HepG2 (cell line): ENCODE data around the gene PAPOLA. TPM values are rescaled to one million over a fixed set of nuclear protein-coding genes. Genes with fewer than 3 reads are reported as not detected.
A peak's percentile ranks its signal among the peaks of the same experiment; 100 is the strongest.

Experiments used
- AGO2 ChIP-seq: fragments of 200-400 bp; formaldehyde crosslinking; optimal IDR thresholded peaks from 2 replicates; pipeline ENCODE3; 2017; ENCODE audit warnings: mild to moderate bottlenecking, low read depth, low read length, moderate library complexity
- CBX2 ChIP-seq, 2 experiments: fragments of 200-600 bp in 1 of 2; sonication (generic); formaldehyde crosslinking in 1 of 2; IDR thresholded peaks; 2 replicates each; pipeline versions ENCODE4 v1.7.0 to v1.8.1; 2018 to 2022; ENCODE audit warnings: low read depth in 2 of 2, low read length in 1 of 2, mild to moderate bottlenecking in 1 of 2, missing genetic modification reagents in 1 of 2
- ETV5 ChIP-seq: IDR thresholded peaks from 2 replicates; pipeline ENCODE4 v1.6.1; 2018; ENCODE audit warnings: missing biosample characterization, missing genetic modification reagents, inconsistent platforms, borderline replicate concordance
- FLYWCH1 ChIP-seq: sonication (generic); formaldehyde crosslinking; IDR thresholded peaks from 2 replicates; pipeline ENCODE4 v1.8.1; 2023; ENCODE audit warnings: mild to moderate bottlenecking, missing genetic modification reagents
- GTF3A ChIP-seq: sonication (generic); formaldehyde crosslinking; conservative IDR thresholded peaks from 2 replicates; pipeline ENCODE4 v1.4.0; 2020; ENCODE audit warnings: mild to moderate bottlenecking, missing genetic modification reagents
- HNRNPL ChIP-seq: fragments of 200-400 bp; formaldehyde crosslinking; IDR thresholded peaks from 2 replicates; pipeline ENCODE4 v1.6.1; 2017; ENCODE audit warnings: mild to moderate bottlenecking, low read depth, low read length
- MTA3 ChIP-seq: sonication (generic); formaldehyde crosslinking; IDR thresholded peaks from 2 replicates; pipeline ENCODE4 v1.4.0; 2020; ENCODE audit warnings: missing genetic modification reagents
- MYC ChIP-seq: sonication (generic); formaldehyde crosslinking; IDR thresholded peaks from 2 replicates; pipeline ENCODE4 v1.9.0; 2021; ENCODE audit warnings: missing genetic modification reagents, borderline replicate concordance
- NCOR1 ChIP-seq: fragments of 200-600 bp; sonication (generic); IDR thresholded peaks from 2 replicates; pipeline ENCODE4 v1.7.0; 2017; ENCODE audit warnings: antibody characterized with exemption, low read length, borderline replicate concordance
- ONECUT2 ChIP-seq: sonication (generic); formaldehyde crosslinking; IDR thresholded peaks from 2 replicates; pipeline ENCODE4 v1.4.0; 2020; ENCODE audit warnings: missing genetic modification reagents
- PATZ1 ChIP-seq: sonication (generic); formaldehyde crosslinking; IDR thresholded peaks from 2 replicates; pipeline ENCODE4 v1.4.0; 2020; ENCODE audit warnings: missing genetic modification reagents
- SRSF1 ChIP-seq: fragments of 200-400 bp; formaldehyde crosslinking; optimal IDR thresholded peaks from 2 replicates; pipeline ENCODE3; 2017; ENCODE audit warnings: mild to moderate bottlenecking, low read depth, low read length, moderate library complexity
- ZMAT5 ChIP-seq: sonication (generic); formaldehyde crosslinking; IDR thresholded peaks from 2 replicates; pipeline ENCODE4 v1.5.0; 2020; ENCODE audit warnings: mild to moderate bottlenecking, low read depth, missing genetic modification reagents, borderline replicate concordance
- ZMYM2 ChIP-seq: sonication (generic); formaldehyde crosslinking; IDR thresholded peaks from 2 replicates; pipeline ENCODE4 v1.8.0; 2022; ENCODE audit warnings: mild to moderate bottlenecking, missing genetic modification reagents
- ZNF30 ChIP-seq: sonication (generic); formaldehyde crosslinking; IDR thresholded peaks from 2 replicates; pipeline ENCODE4 v1.5.0; 2020; ENCODE audit warnings: mild to moderate bottlenecking, missing genetic modification reagents
- ZNF496 ChIP-seq: sonication (generic); formaldehyde crosslinking; IDR thresholded peaks from 2 replicates; pipeline ENCODE4 v1.8.1; 2023; ENCODE audit warnings: mild to moderate bottlenecking, moderate library complexity, missing genetic modification reagents; ENCODE audit not compliant: insufficient replicate concordance
- ZNF766 ChIP-seq: sonication (generic); formaldehyde crosslinking; IDR thresholded peaks from 2 replicates; pipeline ENCODE4 v1.5.0; 2020; ENCODE audit warnings: missing genetic modification reagents, borderline replicate concordance
- ZNF83 ChIP-seq: sonication (generic); formaldehyde crosslinking; IDR thresholded peaks from 2 replicates; pipeline ENCODE4 v1.4.0; 2020; ENCODE audit warnings: missing genetic modification reagents, mild to moderate bottlenecking, borderline replicate concordance
- ZSCAN21 ChIP-seq: sonication (generic); formaldehyde crosslinking; IDR thresholded peaks from 2 replicates; pipeline ENCODE4 v1.8.0; 2022; ENCODE audit warnings: mild to moderate bottlenecking, missing genetic modification reagents, moderate library complexity, borderline replicate concordance
- polyA plus RNA-seq, 8 experiments: library from polyadenylated mRNA; depleted of rRNA in 3 of 8; stranded (reverse) in 7 of 8; unstranded in 1 of 8; fragments of >200 nt; fragmentation: Illumina TruSeq in 4 of 8; extraction: Trizol in 4 of 8; gene quantifications; 2 replicates each; pipeline versions ENCODE4 v1.2.1 to v1.2.3, GENCODE V29; 2011 to 2016; ENCODE audit warnings: low read depth in 4 of 8, missing spikeins in 1 of 8, mixed read lengths in 1 of 8; ENCODE audit not compliant: insufficient read depth in 1 of 8
- total RNA-seq, 5 experiments: library from RNA; depleted of rRNA; stranded (reverse); fragments of >200 nt; fragmentation: Illumina TruSeq; extraction: Trizol; gene quantifications; 2 replicates each; pipeline ENCODE4 v1.2.3, GENCODE V29; 2016; ENCODE audit warnings: low read depth in 1 of 5
- TF ChIP-seq, protein P1 (sequence below): sonication (generic); formaldehyde crosslinking; IDR thresholded peaks from 2 replicates; pipeline ENCODE4 v1.9.0; 2022; ENCODE audit warnings: missing genetic modification reagents, mild to moderate bottlenecking, borderline replicate concordance
- TF ChIP-seq, protein P2 (sequence below): IDR thresholded peaks from 2 replicates; pipeline ENCODE4 v1.6.1; 2016; ENCODE audit warnings: low read depth, borderline replicate concordance
- TF ChIP-seq, protein P3 (sequence below): sonication (generic); formaldehyde crosslinking; conservative IDR thresholded peaks from 2 replicates; pipeline ENCODE4 v1.8.0; 2022; ENCODE audit warnings: low read depth, missing genetic modification reagents
- TF ChIP-seq, protein P4 (sequence below): sonication (generic); formaldehyde crosslinking; IDR thresholded peaks from 2 replicates; pipeline ENCODE4 v1.4.0; 2020; ENCODE audit warnings: missing genetic modification reagents

PAPOLA gene
- total and polyA plus RNA-seq, 2 of the 13 experiments (the other 11 are each of a cell fraction or from before 2014, with no cell fraction given) = 103 to 151 TPM

DNA sequence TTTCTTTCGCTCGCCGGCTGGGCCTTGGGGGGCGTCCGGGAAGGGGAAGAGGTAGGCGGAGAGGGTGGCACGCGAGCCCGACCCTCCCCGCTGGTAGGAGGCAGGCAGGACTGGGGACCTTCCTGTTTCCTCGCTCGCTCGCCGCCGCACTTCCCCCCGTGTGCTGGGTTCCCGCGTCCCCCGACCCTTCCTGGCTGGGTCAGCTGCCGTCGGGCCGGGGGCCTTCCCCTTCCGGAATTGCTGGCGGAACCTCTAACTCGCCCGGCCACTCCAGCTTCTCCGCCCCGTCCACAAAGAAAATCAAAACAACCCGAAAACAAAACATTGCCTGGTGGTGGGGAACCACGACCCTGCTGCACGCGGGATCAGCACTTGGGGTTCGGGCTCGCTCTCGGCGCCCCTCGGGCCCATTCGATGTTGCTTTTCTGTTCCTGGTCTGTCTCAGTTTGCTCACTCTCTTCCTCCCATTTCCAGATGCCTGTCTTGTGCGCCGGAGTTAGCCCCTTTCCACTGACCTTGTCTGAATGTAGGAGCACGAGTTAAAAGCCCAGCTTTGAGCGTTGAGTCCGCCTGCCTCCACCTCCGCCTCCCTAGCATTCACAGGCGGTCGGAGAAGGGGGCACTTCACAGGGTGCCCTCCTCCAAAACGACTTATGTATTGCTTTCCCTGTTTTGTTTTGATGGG lies 581 bp downstream of the PAPOLA start (continued):
- TF ChIP-seq ZNF83 (no peak), ZMYM2 (CRISPR knock-in tag) (no peak), MYC (CRISPR knock-in tag) (no peak), GTF3A (CRISPR knock-in tag) (no peak), ZNF30 (no peak), MTA3 (CRISPR knock-in tag) (no peak), ONECUT2 (CRISPR knock-in tag) (no peak), ETV5 (no peak), SRSF1 (no peak), CBX2 (IDR thresholded peaks at IDR 0.05; ENCODE audit: low read depth, low read length) (no peak), CBX2 (CRISPR knock-in tag; IDR thresholded peaks at IDR 0.05; ENCODE audit: low read depth) (no peak), FLYWCH1 (no peak), ZNF496 (CRISPR knock-in tag) (no peak), HNRNPL (no peak), ZMAT5 (CRISPR knock-in tag) (no peak), ZNF766 (CRISPR knock-in tag) (no peak), AGO2 (peak; percentile 84), NCOR1 (no peak), PATZ1 (peak; percentile 7; the same call in 1 of the 2 replicates), ZSCAN21 (CRISPR knock-in tag) (no peak)
- TF ChIP-seq, protein P1, sequence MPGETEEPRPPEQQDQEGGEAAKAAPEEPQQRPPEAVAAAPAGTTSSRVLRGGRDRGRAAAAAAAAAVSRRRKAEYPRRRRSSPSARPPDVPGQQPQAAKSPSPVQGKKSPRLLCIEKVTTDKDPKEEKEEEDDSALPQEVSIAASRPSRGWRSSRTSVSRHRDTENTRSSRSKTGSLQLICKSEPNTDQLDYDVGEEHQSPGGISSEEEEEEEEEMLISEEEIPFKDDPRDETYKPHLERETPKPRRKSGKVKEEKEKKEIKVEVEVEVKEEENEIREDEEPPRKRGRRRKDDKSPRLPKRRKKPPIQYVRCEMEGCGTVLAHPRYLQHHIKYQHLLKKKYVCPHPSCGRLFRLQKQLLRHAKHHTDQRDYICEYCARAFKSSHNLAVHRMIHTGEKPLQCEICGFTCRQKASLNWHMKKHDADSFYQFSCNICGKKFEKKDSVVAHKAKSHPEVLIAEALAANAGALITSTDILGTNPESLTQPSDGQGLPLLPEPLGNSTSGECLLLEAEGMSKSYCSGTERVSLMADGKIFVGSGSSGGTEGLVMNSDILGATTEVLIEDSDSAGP (CRISPR knock-in tag) = 0 out of 2 replicates have a peak, but pooled peaks have one; percentile 9
- TF ChIP-seq, protein P2, sequence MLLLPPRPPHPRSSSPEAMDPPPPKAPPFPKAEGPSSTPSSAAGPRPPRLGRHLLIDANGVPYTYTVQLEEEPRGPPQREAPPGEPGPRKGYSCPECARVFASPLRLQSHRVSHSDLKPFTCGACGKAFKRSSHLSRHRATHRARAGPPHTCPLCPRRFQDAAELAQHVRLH (CRISPR knock-in tag) = no peak
- TF ChIP-seq, protein P3, sequence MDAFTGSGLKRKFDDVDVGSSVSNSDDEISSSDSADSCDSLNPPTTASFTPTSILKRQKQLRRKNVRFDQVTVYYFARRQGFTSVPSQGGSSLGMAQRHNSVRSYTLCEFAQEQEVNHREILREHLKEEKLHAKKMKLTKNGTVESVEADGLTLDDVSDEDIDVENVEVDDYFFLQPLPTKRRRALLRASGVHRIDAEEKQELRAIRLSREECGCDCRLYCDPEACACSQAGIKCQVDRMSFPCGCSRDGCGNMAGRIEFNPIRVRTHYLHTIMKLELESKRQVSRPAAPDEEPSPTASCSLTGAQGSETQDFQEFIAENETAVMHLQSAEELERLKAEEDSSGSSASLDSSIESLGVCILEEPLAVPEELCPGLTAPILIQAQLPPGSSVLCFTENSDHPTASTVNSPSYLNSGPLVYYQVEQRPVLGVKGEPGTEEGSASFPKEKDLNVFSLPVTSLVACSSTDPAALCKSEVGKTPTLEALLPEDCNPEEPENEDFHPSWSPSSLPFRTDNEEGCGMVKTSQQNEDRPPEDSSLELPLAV (CRISPR knock-in tag) = no peak
- TF ChIP-seq, protein P4, sequence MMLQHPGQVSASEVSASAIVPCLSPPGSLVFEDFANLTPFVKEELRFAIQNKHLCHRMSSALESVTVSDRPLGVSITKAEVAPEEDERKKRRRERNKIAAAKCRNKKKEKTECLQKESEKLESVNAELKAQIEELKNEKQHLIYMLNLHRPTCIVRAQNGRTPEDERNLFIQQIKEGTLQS (CRISPR knock-in tag) = no peak
